GM19240 (cell line): ENCODE results near the gene SPPL3.

Experiments used
- DNase-seq: peaks from one replicate; pipeline ENCODE4 v3.0.0; 2011; ENCODE audit warnings: low spot score; ENCODE audit not compliant: insufficient read length

SPPL3 gene

DNA sequence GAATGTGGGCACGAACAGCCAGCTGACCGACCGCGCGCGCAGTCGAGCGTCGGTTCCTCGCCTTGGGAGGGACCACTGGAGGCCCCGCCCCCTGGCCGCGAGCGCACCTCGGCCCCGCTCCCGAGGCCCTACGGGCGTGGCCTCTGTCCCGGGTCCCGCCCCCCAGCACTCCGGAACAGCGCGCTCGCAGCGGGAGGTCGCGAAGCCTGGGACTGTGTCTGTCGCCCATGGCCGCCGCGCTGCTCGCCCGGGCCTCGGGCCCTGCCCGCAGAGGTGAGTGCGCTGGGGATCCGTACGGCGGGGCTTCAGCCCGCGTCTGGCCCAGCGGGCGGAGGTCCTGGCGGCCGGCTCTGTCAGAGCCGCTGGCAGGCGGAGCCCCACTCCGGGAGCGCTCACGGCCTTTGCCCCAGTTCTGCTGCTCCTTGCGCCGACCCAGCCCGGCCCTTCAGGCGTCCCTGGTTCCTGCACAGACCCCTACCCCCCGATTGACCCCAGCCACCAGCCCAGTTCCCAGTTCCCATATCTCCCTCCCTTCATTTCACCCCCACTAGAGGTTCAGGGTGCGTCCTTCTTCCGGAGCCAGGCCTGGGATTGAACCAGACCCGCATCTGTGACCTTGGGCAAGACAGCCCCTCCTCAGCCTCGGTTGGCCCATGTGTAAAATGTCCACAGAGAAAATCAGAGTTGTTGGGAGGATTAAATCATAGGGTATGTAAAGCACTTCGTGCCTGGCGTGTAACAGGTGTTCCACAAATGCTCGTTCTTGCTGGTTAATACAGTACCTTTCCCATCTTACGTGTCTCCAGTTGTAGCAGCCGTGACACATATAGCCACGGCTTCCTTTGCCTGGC, 178.3 kb downstream of the SPPL3 start, which contains the start of gene ACADS:
Gene ACADS (plus strand): TSS at position 168 of the 851 bp plus-strand sequence. CDS start 60 bp downstream, at position 228.
- DNase-seq = peak; percentile 98

DNA sequence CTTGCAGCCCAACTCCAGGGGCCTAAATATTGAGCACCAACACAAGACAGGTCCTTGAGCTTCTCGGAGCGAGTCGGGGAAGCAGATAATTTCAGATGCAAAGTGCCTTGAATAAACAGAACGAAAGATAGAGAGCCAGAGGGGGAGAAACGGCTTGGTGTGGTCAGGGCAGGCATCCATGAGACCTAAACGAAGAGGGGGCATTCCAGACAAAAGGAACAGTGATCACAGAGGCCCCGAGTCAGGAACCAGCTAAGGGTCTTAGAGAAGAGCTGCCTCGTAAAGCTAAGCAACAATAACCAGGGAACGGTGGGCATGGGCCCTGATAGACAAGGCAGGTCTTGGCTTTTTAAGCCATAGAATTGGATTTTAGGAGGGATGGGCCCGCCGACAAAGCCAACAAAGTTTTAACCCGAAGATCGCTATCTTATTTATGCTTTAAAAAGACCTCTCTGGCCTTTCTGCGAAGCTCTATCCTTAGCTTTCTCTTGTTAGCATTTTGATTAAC, 179.0 kb downstream of the SPPL3 start:
- no peak for DNase-seq

- DNase-seq = no peak
Observed at GRCh38 chr12:120724720-120725119, 179.4 kb downstream of the SPPL3 start.

GRCh38 chr12:120722784-120723183, 181.4 kb downstream of the SPPL3 start:
- DNase-seq = no peak

DNA sequence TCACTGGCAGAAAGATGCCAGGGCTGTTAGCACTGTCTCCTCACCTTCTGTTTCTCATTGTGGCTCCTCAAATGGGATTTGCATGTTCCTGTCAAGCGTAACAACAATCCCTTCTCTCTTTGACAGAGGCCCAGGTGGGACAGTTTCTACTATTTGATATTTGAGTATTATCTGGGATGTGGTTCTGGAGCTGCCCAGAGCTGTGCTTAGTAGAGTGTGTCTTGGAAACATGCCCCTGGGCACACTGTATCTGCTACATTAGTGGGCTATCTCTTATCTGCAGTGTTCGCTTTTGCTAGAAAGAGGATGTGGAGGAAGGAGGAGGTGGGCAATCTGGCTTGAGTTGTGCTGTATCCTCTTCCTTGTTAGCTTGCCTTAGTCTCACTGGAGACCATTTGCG, 182.3 kb downstream of the SPPL3 start:
- no peak for DNase-seq

DNA sequence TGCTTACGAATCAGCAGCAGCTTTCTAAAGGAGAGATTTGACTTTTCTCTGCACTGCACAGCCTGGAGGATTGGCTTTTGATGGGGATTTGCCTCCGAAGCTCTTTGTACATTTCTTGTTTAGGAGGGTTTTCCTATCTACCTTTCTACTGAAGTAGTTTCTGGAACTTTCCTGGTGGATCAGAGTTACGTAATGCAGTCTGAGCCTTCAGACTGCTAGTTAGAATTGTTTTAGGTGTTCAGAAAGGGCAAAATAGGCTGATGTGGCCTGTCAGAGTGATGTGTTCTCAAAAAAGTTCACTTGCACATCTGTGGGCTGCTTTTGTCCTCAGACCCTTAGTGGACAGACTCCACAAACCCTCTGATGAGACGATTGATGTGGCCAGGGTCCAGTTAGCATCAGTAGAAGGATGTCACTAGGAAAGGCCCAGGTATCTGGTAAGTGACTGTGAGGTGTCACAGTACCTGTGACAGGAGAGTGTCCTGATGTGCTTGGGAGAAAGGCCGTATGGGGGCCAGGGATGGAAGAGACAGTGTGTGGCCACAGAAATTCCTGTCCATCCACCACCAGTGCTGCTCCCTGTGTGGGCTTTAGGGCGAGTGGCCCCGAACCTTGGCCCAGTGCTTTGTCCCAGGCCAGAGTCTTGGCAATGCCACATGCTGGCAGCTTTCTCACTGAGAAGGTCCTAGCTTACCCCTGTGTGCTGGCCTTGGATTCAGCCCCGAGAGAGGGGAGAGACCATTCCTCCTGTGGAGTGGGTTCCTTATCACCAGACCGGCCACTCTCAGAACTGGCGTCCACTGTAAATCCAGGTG, 183.0 kb downstream of the SPPL3 start:
- no peak for DNase-seq

DNA sequence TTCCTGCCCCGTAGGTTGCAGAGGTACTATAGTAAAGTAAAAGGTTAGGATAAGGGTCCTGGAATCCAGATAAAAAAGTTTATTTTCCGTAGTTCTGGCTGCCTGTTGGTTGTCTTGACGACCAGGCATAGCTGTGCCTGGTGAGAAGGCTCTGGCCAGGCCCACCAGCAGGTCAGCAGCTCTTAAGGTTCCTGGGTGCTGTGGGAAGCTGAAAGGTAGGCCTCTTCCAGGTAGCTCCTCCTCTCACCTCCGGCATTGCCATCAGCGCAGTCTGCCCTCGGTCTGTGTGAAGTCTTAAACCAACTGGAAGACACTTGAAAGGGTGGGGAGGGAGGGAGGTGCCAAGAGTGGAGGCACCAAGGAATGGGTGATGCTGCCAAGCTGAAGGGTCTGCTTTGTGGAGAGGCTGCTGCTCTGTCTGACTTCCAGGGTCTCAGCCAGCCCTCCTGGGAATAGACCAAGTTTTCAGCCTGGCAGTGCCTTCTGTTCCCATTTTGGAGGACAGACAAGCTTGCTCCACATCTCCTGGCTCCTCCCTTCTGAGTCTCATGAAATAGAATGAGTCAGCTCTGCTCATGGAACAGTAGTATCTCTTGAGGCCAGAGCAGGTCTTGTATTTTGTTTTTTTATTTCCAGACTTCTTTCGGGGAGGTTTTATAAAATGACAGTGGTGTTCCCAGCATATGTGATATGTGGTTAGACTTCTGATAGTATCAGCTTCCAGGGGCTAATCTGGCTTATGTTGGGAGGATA, 183.7 kb downstream of the SPPL3 start:
- no peak for DNase-seq

DNA sequence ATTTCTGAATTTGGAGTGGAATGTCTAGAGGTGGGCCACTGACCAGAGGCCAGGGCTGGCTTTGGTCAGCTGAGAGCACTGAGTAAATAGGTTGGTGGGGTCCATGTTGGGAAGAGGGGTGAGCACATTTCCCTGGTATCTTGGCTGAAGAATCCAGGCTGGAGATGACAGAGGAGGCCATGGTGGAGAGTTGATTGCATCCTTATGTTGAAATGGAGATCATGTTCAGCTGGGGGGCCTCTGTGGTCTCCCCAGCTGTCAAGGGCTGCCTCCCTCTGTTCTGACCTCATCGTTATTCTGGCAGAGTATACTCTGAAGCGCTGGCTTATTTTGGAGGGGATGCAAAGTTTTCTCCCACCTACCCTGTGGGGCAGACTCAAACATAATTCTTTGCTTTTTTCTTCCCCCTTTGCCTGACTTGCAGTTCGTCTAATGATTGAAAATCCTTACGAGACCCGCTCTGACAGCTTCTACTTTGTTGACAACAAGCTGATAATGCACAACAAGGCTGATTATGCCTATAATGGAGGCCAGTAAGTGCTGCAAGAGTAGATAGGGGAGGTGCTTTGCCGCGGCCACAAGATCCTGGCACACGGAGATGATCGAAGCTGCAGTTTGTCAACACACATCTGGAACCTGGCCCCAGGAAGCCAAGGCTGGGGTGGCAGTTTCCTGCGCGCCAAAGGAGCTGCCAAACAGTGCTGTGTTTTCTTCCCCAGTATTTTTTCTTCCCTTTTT, 184.5 kb downstream of the SPPL3 start:
- DNase-seq = no peak

DNA sequence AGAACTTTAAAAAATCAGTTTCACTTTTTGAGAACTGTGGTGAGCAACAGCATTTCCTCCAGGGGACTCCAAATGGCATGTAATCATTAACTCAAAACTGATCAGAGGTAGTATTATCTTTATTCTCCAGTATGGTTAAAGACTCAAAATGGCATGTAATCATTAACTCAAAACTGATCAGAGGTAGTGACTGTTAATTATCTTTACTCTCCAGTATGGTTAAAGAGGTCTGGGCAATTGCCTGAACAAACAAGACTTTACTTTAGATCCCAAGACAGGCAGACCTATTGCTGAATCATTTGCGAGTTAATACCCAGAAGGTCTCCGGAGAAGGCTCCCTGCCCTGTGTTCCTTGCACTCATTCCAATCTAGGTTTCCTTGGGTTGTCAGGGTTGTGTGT, 185.1 kb downstream of the SPPL3 start:
- DNase-seq = no peak

DNA sequence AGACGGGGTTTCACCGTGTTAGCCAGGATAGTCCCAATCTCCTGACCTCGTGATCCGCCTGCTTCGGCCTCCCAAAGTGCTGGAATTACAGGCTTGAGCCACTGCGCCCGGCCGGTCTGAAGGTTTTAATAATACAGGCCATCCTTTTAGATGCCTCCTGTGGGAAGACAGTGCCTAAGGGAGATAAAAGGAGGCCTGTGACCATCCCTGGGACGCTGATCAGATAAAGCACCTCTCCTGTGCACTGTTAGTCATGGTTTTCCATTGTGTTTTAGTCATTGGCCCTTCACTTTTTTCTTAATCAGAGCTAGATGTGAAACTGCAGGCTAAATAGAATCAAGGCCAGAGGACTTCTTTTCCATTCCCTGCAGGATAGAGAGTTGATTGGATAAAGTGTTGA, 186.1 kb downstream of the SPPL3 start:
- no peak for DNase-seq

DNA sequence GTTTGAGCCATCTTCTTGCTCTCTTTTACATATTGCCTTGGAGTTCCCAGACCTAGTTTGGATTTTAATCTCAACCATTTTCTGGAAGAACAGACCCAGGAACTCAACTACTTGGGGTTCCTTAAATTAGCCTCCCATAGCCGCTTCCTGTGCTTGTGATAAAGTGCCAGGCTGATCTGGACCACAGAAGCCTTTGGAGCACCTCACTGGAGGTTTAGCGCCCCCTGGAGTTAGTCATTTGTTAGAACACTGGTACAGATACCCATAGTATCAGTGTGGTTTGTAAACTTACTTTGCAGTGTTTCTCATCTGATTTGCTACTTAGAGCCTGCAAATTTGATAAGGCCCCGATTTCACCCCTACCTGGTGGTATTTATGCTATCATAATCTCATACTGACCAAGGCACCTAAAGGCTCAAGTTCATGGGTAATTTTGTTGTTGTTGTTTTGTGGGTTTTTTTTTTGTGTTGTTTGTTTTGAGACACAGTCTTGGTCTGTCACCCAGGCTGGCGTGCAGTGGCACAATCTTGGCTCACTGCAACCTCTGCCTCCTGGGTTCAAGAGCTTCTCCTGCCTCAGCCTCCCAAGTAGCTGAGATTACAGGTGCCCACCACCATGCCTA, 190.2 kb downstream of the SPPL3 start:
- DNase-seq = peak; percentile 72

GRCh38 chr12:120712610-120713009, 191.5 kb downstream of the SPPL3 start:
- no peak for DNase-seq
